HG03571 (cell line): ENCODE measurements around the gene UBE3C.
"Not testable (repeated sequence)": the region's sequence is repeated elsewhere in the genome, so short reads cannot be mapped to it uniquely, and the experiment has no call there.

Experiments used
- ATAC-seq: cut with Tn5 transposase; IDR thresholded peaks from one replicate; pipeline ENCODE4 v1.9.1; 2021; ENCODE audit not compliant: unreplicated experiment

Gene UBE3C

DNA sequence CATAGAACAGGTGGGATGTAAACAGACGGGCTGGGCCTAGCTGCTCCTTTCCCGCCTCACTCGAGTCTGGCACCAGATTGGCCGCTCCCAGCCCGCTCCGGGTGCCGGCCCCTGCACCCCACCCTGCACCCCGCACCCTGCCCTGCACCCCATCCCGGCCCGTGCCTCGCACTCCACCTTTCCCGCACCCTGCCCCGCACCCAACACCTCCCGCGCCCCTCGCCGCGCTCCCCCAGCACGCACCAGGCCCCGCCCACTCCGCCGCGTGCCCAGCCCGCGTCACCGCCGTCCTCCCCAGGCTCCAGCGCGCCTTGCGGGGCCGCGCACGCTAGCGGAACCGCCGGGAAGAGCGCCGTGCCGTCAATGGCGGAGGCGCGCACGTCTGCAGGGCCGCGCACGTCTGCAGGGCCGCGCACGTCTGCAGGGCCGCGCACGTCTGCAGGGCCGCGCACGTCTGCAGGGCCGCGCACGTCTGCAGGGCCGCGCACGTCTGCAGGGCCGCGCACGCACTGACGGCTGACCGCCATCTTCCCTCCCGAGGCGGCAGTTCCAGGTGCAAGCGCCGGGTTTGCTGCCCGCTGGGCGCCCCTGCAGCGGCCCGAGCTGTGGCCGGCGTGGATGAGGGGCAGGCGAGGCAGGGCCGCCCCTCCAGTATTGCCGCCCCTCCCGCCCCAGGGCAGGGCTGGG, at the start of gene UBE3C:
TSS of gene UBE3C (plus strand) at position 503 of the 687 bp plus-strand sequence. CDS start 347 bp downstream, outside the sequence.
- ATAC-seq: peak; percentile 82

DNA sequence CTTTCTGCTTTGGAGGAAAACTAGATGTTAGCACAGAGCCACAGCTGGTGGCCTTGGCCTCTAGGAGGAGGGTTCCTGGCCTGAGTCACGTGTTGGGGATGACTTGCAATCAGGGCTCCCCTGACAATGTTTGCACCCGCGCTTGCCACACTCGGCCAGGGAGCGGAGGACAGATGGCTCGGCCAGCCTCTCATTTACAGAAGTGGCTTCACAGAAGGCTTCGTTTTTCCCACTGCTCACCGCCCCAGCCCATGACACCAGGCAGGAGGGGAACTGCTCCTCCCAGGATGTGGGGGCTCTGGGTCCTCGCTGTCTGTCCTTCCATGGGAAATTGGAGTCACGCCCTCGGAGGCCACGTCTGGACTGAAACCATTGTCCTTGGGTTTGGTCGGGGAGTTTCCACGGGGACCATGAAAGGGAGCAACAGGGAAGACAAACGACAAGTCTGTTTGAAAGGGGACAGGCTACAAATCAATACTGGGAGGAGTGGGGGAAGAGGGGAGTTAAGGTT, 49.6 kb upstream of the UBE3C start:
- ATAC-seq: no peak

DNA sequence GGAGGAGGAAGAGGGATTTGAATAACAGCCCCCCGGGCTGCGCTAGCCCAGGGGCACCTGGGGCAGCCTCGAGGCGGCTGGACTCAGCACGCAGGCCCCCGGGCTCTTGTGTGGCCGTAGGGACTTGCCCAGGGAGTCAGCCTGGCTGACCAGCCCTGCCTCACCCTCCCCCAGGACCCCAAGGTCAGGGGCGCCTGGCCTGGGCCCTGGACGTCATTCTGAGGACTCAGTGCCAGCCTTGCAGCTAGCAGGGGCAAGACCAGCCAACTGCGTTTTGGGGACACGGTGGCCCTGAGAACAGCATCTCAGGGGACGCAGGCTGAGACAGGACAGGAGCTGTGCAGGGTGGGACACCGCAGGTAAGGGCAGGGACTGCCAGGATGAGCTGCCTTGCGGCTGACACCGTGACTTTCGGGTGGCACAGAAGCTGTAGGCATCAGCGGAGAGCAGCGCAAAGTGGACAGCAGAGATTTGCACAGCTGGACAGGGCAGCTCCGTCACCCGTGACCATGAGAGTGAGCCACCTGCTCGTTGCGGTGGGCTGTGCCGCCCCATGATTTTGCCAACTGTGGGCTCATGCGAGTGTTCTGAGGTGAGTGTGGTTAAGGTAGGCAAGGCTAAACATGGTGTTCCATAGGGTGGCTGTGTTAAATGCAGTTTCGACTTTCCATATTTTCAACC, 48.1 kb upstream of the UBE3C start:
- ATAC-seq: no peak

DNA sequence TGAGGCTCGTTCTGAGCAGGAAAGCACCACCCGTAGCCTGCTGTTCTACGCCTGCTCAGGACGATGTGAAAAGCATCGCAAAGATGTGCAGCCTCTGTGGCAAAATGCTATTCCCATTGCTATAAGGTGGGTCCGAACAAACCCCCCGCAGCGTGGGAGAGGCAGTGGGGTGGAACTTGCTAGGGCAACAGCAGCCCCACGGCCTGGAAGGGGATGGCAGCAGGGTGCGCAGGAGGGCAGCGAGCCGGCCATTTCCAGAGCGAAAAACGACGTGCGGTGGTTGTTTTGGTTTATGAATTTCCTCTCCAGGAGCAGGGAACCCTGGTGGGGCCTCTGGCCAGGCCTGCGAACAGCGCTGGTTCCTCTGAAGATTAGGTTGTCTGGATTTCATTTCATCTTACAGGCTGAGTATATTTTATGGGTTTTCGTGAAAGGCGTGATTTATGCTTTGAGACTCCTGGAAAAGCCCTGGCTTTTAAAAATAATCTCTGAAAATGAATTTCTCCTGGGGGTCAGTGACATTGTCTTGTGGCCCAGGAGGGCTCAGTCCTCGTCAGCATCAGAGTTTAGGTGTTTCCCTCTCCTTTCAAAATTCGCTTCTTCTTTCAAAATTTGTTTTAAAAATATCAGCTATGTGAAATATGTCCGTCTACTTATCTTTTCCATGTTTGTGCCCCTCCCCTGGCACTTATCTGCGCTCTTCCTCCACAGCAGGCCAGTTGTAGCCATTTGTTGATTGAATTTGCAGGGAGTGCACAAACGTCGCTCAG, 42.3 kb upstream of the UBE3C start:
- no peak for ATAC-seq

DNA sequence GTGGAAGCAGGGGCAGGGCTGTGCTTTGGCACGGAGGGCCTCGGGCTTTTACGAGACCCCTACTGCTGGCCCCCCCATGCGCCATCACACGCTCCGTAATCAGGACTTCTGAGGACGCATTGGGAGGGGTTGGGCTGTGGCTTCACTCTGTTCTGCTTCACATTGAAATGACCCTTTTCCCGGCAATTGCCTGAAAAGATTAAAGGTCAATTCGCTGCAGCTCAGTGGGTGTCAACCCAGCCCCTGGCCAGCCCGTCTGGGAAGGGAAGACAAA, 41.7 kb upstream of the UBE3C start:
- no peak for ATAC-seq

DNA sequence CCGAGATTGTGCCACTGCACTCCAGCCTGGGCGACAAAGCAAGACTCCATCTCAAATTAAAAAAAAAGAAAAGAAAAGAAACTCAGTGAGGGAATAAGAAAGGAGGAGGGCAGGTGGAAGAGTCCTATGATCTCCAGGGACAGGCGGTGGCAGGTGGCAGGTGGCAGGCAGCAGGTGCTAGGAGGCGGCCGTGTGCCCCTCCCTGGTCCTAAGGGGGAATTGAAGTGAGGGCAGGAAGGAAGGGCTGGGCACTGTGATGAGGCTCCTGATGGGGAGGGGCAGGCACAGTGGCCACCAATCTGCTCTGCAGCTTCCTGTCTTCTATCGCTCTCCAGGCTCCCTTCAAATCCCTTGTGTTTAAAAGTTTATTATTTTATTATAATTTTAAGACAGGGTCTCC, 41.2 kb upstream of the UBE3C start:
- ATAC-seq: no peak

DNA sequence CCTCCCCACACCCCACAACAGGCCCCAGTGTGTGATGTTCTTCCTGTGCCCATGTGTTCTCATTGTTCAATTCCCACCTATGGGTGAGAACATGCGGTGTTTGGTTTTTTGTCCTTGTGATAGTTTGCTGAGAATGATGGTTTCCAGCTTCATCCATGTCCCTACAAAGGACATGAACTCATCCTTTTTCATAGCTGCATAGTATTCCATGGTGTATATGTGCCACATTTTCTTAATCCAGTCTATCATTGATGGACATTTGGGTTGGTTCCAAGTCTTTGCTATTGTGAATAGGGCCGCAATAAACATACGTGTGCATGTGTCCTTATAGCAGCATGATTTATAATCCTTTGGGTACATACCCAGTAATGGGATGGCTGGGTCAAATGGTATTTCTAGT, 38.7 kb upstream of the UBE3C start:
- not testable (repeated sequence) for ATAC-seq

DNA sequence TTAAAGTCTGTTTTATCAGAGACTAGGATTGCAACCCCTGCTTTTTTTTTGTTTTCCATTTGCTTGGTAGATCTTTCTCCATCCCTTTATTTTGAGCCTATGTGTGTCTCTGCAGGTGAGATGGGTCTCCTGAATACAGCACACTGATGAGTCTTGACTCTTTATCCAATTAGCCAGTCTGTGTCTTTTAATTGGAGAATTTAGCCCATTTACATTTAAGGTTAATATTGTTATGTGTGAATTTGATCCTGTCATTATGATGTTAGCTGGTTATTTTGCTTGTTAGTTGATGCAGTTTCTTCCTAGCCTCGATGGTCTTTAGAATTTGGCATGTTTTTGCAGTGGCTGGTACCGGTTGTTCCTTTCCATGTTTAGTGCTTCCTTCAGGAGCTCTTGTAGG, 35.1 kb upstream of the UBE3C start:
- ATAC-seq: not testable (repeated sequence)

DNA sequence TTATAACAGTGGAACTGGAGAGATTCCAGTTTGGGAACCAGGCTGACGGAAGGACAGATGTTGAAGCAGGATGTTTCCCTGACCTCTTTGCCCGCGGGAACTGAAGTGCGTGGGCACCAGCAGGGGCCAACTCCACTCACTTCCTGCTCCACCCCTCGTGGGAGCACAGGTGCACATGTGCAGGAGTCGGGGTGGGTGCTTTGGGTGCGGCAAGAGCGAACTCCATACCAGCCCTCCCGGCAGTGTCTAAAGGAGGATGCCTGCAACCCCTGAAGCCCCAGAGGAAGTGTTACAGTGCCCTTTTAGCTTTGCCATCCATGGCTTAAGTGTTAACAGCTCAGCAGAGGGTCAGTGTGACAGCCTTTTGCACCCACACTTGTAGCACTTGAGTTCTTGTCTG, 27.4 kb upstream of the UBE3C start:
- no peak for ATAC-seq

DNA sequence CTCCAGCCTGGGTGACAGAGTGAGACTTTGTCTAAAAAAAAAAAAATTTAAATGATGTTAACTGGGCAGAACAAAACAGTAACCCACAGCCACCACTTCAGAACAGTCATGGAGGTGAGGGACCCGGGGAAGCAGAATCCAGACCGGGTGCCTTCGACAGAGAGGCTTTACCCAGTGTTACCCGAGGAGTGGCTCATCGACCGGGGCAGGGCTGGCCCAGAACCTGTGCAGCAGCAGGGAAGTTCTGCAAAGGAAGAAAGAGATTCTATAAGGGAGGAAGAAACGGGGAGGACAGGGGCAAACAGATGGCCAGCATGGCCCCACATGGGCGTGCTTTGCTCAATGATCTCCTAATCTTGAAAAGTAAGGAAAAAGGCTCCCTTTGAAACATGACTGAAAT, 26.0 kb upstream of the UBE3C start:
- no peak for ATAC-seq

DNA sequence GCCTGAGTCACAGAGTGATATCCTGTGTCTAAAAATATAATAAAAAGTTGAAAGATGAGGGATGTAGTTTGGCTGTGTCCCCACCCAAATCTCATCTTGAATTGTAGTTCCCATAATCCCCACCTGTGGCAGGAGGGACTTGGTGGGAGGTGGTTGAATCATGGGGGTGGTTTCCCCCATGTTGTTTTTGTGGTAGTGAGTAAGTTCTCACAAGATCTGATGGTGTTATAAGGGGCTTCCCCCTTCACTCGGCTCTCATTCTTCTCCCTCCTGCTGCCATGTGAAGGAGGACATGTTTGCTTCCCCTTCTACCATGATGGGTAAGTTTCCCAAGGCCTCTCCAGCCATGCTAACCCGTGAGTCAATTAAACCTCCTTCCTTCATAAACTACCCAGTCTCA, 25.1 kb upstream of the UBE3C start:
- ATAC-seq: no peak

DNA sequence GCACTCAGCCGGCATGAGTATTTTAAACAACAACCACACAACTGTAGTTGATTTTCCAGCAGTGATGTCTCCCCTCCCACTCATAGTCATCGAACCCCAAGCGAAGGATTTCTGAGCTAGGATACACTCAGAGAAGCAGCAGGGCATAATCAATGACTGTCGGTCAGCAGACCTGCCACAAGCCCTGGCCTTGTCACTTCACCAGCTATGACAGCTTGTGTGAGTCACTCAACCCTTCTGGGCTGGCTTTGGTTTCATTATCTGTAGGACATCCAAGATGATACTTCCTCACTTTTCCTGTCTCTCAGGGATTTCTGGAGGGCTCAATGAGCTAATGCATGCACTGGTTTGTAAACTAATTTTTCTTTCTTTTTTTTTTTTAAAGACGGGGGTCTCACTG, 22.0 kb upstream of the UBE3C start:
- no peak for ATAC-seq

DNA sequence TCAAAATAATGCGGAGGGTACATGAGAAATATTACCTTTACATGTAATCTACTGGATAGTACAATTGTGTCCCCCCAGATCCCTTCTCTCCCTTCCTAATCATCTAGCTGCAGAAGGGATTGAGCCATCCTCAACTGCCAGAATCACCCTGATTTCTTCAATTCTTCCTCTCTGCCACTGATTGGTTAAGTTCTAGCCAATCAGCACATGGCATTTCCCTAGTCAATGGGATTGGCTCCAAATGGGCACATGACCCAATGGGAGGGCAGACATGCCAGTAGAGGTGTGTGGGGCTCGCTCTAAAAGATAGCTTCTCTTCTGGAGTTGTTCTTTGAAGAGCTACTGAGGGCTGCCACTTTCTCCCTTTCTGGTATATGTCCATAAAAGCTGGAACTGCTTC, 20.9 kb upstream of the UBE3C start:
- ATAC-seq: no peak

DNA sequence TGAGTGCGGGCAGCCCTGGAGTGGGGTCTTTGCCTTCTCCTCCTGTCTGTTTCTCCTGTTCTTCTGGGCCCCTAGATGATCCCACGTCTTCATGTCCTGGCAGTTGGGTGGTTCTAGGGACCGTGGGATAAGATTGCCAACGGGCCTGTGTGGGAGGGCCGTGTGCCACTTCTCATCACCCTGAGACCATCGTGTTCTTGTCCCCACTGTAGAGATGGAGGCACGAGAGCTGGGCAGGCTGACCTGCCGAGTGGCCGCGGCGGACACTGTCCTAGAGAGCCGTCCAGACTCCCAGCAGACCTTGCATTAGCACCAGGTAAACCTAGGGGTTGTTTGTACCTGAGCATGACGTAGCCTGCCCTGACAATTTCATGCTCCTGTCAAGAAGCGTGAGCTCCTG, 18.5 kb upstream of the UBE3C start:
- ATAC-seq: no peak

DNA sequence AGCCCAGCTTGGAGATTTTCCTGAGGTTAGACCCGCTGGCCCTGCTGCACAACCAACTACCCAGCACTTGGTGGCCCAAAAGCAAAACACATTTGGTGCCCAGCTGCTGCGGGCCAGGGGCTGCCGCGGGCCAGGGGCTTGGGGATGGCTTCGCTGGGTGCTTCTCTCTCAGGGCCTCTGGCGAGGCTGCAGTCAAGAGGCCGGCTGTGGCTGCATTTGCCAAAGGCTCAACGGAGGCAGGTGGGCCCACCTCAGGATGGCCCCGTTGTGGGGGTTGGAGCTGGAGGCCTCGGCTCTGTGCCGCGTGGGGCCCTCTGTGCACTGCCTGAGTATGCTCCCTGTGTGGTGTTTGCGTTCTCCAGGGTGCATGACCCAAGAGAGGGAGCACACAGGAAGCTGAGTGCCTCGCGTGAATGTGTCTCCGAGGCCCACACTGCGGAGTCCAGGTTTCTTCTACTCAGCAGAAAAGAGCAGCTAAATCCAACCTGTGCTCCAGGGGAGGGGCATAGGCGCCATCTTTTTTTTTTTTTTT, 17.5 kb upstream of the UBE3C start:
- no peak for ATAC-seq

DNA sequence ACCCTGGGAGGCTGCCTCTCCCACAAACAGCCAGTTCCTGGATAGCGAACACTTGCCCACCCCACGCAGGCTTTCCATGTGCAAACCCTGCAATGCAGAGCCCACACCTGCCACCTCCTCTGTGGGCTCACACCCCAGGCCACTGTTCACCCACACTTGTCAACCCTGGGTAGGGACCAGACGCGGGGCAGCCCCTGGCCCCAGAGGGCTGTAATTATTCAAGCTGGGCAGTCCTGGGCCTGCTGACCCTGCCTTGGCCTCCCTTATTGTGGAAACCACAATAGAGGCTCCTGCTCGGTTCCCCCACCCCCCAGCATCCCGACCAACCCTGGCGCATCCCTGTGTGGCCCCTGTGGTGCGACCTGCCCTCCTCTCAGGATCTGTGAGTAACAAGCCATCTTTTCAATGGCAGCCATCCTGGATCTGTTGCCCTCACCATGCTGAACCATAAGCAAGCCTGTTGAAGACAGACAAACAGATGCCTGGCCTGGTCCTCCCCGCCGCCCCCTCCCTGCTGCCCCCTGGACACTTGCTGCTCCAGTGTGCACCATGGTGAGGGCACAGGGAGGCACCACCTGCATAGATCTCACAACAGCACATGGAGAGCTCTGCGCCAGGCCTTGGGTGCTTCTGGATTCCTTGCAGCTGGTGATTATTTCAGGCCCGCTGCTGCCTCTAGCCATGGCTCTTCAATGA, 15.8 kb upstream of the UBE3C start:
- ATAC-seq: no peak

DNA sequence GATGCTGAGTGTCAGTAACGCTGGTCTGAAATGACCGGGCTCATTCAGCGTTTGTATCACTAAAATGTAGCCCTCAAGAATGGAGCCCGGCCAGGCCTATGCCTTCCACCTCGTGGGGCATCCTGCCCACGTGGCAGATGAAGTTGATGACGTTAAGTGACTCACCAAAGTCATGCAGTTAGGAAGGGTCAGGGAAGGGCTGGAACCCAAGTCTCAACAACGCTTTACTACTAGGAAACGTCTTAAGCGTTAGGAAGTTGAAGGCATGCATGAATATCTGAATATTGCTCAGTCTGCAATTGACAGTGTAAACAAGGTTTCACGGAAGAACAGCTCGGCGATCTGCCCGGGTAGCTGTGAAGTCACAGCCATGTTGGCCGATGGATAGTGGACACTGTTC, 14.0 kb upstream of the UBE3C start:
- no peak for ATAC-seq

DNA sequence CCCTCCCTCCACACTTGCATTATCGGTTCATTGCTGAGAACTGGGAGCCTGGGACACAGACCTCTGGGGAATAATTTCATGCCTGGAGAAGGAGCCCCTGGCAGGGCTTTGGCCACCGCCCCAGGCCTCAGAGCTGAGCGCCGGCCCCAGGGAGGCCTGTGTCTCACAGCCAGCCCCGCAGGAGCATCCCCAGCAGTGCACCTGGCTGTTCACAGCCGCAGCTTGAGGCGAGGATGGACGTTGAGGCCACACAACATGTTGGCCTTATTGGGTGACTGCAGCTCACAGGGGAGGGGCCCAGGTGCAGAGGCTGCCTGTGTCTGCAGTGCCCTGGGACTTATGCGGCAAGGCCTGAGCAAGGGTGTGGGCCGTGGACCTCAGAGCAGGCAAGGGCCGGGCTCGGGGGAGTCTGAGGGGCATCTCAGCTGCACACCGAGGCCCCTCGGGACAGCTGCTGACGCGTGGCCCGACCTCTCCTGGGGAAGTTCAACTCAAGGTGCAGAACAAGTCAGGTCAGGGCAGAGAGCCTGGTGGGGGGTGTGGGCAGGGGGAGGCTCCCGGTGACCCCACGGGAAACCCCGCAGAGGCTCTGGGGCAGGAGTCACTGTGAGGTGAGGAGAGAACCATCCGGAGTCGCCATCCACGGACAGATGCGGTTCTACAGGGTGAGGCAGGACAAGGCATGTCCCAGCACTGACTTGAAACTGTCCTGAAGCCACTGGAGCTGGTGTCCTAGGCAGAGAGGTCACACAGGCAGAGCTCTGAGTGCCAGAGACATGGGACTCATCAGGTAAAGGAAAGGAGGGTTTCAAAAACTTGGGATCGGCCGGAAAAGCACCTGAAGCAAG, 13.1 kb upstream of the UBE3C start:
- ATAC-seq: no peak

DNA sequence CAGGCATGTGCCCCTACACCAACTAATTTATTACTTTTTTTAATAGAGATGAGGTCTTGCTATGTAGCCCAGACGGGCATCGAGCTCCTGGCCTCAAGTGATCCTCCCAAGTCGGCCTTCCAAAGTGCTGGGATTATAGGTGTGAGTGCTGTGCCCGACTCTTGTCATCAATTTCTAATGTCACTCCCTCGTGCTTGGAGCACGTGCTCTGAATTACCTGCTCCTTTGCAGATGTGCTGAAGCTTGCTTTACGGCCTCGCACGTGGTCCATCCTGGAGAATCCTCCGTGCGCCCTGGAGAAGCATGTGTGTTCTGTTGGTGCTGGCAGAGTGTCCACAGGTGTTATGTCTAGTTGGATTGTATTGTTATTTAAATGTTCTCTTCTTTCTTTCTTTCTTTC, 11.8 kb upstream of the UBE3C start:
- no peak for ATAC-seq

DNA sequence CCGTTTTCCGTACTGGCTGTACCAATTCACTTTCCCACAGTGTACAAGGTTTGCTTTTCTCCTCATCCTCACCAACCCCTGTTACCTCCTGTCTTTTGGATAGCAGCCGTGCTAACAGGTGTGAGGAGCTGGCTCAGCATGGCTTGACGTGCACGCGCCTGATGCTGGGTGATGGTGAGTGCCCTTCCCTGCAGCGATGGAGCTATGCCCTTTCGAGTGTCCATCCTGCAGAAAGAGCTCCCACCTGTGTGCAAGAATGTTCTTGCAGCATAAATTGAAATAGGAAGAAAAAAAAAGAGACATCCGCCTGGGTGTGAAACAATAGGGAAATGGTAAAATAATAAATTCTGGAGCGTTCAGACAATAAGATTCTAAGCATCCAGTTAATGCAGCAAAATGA, 9.5 kb upstream of the UBE3C start:
- ATAC-seq: no peak
